H9 (cell line): ENCODE measurements around the gene NEUROD1. TPM values are rescaled to one million over a fixed set of nuclear protein-coding genes. Genes with fewer than 3 reads are reported as not detected.

Source experiments
- DNase-seq: peaks from one replicate; pipeline ENCODE4 v3.0.0-alpha.2; 2017
- H2AFZ ChIP-seq: one replicate; pipeline ENCODE4 v1.6.1; 2013; ENCODE audit warnings: mild to moderate bottlenecking, low read length, control low read depth, moderate library complexity
- H2AK5ac ChIP-seq: 2 replicates; pipeline ENCODE4 v1.6.1; 2013; ENCODE audit warnings: low read length, control low read depth, mixed read lengths; ENCODE audit not compliant: insufficient read length
- H2BK120ac ChIP-seq: one replicate; pipeline ENCODE4 v1.6.1; 2013; ENCODE audit warnings: low read depth, mild to moderate bottlenecking, low read length, control low read depth, inconsistent platforms; ENCODE audit not compliant: poor library complexity, severe bottlenecking
- H2BK12ac ChIP-seq: 2 replicates; pipeline ENCODE4 v1.6.1; 2013; ENCODE audit warnings: low read length, control low read depth, mixed read lengths, low read depth; ENCODE audit not compliant: insufficient read length
- H2BK15ac ChIP-seq: 2 replicates; pipeline ENCODE4 v1.6.1; 2013; ENCODE audit warnings: low read depth, low read length, control low read depth
- H2BK20ac ChIP-seq: one replicate; pipeline ENCODE4 v1.6.1; 2013; ENCODE audit warnings: low read depth, mild to moderate bottlenecking, low read length, control low read depth, inconsistent platforms; ENCODE audit not compliant: poor library complexity, severe bottlenecking
- H2BK5ac ChIP-seq: 2 replicates; pipeline ENCODE4 v1.6.1; 2013; ENCODE audit warnings: low read length, control low read depth, mixed read lengths; ENCODE audit not compliant: insufficient read length
- H3K14ac ChIP-seq: 2 replicates; pipeline ENCODE4 v1.6.1; 2013; ENCODE audit warnings: low read length, control low read depth; ENCODE audit not compliant: insufficient read depth
- H3K18ac ChIP-seq: 2 replicates; pipeline ENCODE4 v1.6.1; 2013; ENCODE audit warnings: low read depth, mild to moderate bottlenecking, mixed read lengths, low read length, control low read depth; ENCODE audit not compliant: insufficient read length
- H3K23ac ChIP-seq: 2 replicates; pipeline ENCODE4 v1.6.1; 2013; ENCODE audit warnings: low read length, control low read depth, mixed read lengths, low read depth; ENCODE audit not compliant: insufficient read length
- H3K23me2 ChIP-seq: 2 replicates; pipeline ENCODE4 v1.6.1; 2013; ENCODE audit warnings: low read depth, mild to moderate bottlenecking, mixed read lengths, low read length, control low read depth; ENCODE audit not compliant: insufficient read length, poor library complexity, severe bottlenecking
- H3K27ac ChIP-seq: 2 replicates; pipeline ENCODE4 v1.5.1; 2013; ENCODE audit warnings: low read length, control low read depth, mixed read lengths, low read depth; ENCODE audit not compliant: insufficient read length
- H3K27me3 ChIP-seq: 2 replicates; pipeline ENCODE4 v1.6.1; 2013; ENCODE audit warnings: low read length, control low read depth, inconsistent platforms; ENCODE audit not compliant: insufficient read depth
- H3K4ac ChIP-seq: 2 replicates; pipeline ENCODE4 v1.6.1; 2013; ENCODE audit warnings: low read depth, mild to moderate bottlenecking, control low read depth, inconsistent platforms, low read length, moderate library complexity
- H3K4me1 ChIP-seq: 2 replicates; pipeline ENCODE4 v1.6.1; 2013; ENCODE audit warnings: low read length, control low read depth, inconsistent platforms; ENCODE audit not compliant: insufficient read depth
- H3K4me2 ChIP-seq: 2 replicates; pipeline ENCODE4 v1.6.1; 2013; ENCODE audit warnings: low read length, control low read depth, mixed read lengths; ENCODE audit not compliant: insufficient read length, insufficient read depth
- H3K56ac ChIP-seq: 2 replicates; pipeline ENCODE4 v1.6.1; 2013; ENCODE audit warnings: low read depth, mild to moderate bottlenecking, mixed read lengths, low read length, control low read depth; ENCODE audit not compliant: insufficient read length
- H3K79me1 ChIP-seq: 2 replicates; pipeline ENCODE4 v1.6.1; 2013; ENCODE audit warnings: low read depth, mild to moderate bottlenecking, moderate library complexity, low read length, control low read depth, inconsistent platforms; ENCODE audit not compliant: insufficient read depth, poor library complexity, severe bottlenecking
- H3K79me2 ChIP-seq: 2 replicates; pipeline ENCODE4 v1.6.1; 2013; ENCODE audit warnings: low read length, control low read depth, inconsistent platforms; ENCODE audit not compliant: insufficient read depth
- H3K9ac ChIP-seq: 2 replicates; pipeline ENCODE4 v1.6.1; 2013; ENCODE audit warnings: low read length, control low read depth, mixed read lengths; ENCODE audit not compliant: insufficient read length; ENCODE audit errors: extremely low read depth
- H3K9me3 ChIP-seq: one replicate; pipeline ENCODE4 v1.6.1; 2013; ENCODE audit warnings: low read depth, low read length, inconsistent platforms; ENCODE audit not compliant: control insufficient read depth
- H3T11ph ChIP-seq: one replicate; pipeline ENCODE4 v1.6.1; 2013; ENCODE audit warnings: mild to moderate bottlenecking, low read length, control low read depth, inconsistent platforms
- H4K20me1 ChIP-seq: one replicate; pipeline ENCODE4 v1.6.1; 2013; ENCODE audit not compliant: control insufficient read depth, insufficient read length, insufficient read depth
- H4K5ac ChIP-seq: 2 replicates; pipeline ENCODE4 v1.6.1; 2013; ENCODE audit warnings: low read depth, mild to moderate bottlenecking, mixed read lengths, low read length, control low read depth; ENCODE audit not compliant: insufficient read length
- H4K8ac ChIP-seq: replicated peaks from 2 replicates; pipeline ENCODE4 v1.6.1; 2013; ENCODE audit warnings: low read length, control low read depth, mixed read lengths, low read depth; ENCODE audit not compliant: insufficient read length
- H4K91ac ChIP-seq: 2 replicates; pipeline ENCODE4 v1.6.1; 2013; ENCODE audit warnings: low read depth, mild to moderate bottlenecking, moderate library complexity, mixed read lengths, low read length, control low read depth; ENCODE audit not compliant: insufficient read length
- H3K27ac Mint-ChIP-seq, 3 experiments: 2 replicates in 2 of 3; 3 replicates in 1 of 3; pipeline ENCODE4 v1.8.0; 2020 to 2021; ENCODE audit warnings: mixed read lengths in 3 of 3, mild to moderate bottlenecking in 1 of 3, moderate library complexity in 1 of 3
- H3K27me3 Mint-ChIP-seq: 2 replicates; pipeline ENCODE4 v1.8.0; 2021; ENCODE audit warnings: low read depth, mild to moderate bottlenecking, moderate library complexity, mixed read lengths
- H3K36me3 Mint-ChIP-seq, 3 experiments: 2 replicates in 2 of 3; 3 replicates in 1 of 3; pipeline ENCODE4 v1.8.0; 2020 to 2021; ENCODE audit warnings: low read depth in 3 of 3, mixed read lengths in 3 of 3; ENCODE audit not compliant: insufficient read depth in 1 of 3
- H3K4me1 Mint-ChIP-seq, 2 experiments: 2 replicates each; pipeline ENCODE4 v1.8.0; 2020; ENCODE audit warnings: mixed read lengths in 2 of 2
- H3K4me3 Mint-ChIP-seq, 2 experiments: 2 replicates in 1 of 2; 3 replicates in 1 of 2; pipeline ENCODE4 v1.8.0; 2020 to 2021; ENCODE audit warnings: mild to moderate bottlenecking in 2 of 2, mixed read lengths in 2 of 2, moderate library complexity in 1 of 2
- H3K9me3 Mint-ChIP-seq, 2 experiments: 2 replicates in 1 of 2; 3 replicates in 1 of 2; pipeline ENCODE4 v1.8.0; 2020; ENCODE audit warnings: mild to moderate bottlenecking in 2 of 2, mixed read lengths in 2 of 2, moderate library complexity in 1 of 2
- WGBS: extraction: QIAGEN DNeasy Blood & Tissue Kit; methylation state at CpG from one replicate; pipeline ENCODE4 v1.1.7; 2013; ENCODE audit warnings: missing lambda C conversion rate, low lambda C conversion rate, mixed read lengths; ENCODE audit not compliant: insufficient read length; ENCODE audit errors: extremely low coverage; 5-methylcytosine and 5-hydroxymethylcytosine counted together
- total RNA-seq: library from RNA; stranded (reverse); gene quantifications from 2 replicates; pipeline ENCODE4 v1.2.1, GENCODE V29; 2021
- TF ChIP-seq, protein P1 (sequence below): fragments of 200-600 bp; sonication (generic); conservative IDR thresholded peaks from 3 replicates; pipeline ENCODE4 v1.8.0; 2021; ENCODE audit warnings: antibody characterized with exemption, mild to moderate bottlenecking

Gene NEUROD1
- total RNA-seq, 1 experiment from 2014 or later, result not detected

DNA sequence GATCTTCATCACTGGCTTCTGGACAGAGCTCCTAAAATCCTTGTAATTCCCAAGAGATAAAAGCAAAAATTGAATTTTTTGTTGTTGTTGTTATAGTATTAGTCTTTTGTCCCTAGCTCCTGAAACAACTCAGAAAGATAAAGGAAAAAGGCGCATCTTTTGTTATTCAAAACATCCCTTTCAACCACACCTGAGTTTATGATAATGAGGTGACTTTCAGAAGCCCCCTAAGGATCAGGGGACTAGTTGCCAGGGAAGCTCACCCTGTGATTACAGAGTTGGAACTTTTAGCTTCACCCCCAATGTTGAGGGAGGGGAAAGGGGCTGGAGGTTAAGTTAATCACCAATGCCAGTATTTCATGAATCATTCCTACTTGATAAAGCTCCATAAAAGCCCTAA lies 13.1 kb downstream of the NEUROD1 start:
- Histone ChIP-seq H2AFZ (no peak overlapping the region), H3K4me2 (no peak overlapping the region), H3K23ac (no peak overlapping the region), H3K27me3 (no peaks in the 10 kb centered on the region), H2BK15ac (no peak overlapping the region), H3K4me1 (peaks cover 3% of the 10 kb centered on the region), H4K20me1 (no peaks in the 10 kb centered on the region), H3K27ac (no peak overlapping the region), H3K9me3 (no peaks in the 10 kb centered on the region), H3K9ac (no peak overlapping the region), H4K5ac (no peak overlapping the region), H2BK5ac (no peak overlapping the region), H4K8ac (no peak overlapping the region), H3K79me1 (no peaks in the 10 kb centered on the region), H3K56ac (no peak overlapping the region), H2BK120ac (no peak overlapping the region), H3K4ac (no peak overlapping the region), H3K23me2 (no peaks in the 10 kb centered on the region), H3T11ph (no peak overlapping the region), H4K91ac (no peak overlapping the region), H2AK5ac (no peak overlapping the region), H3K14ac (no peak overlapping the region), H2BK20ac (no peak overlapping the region), H2BK12ac (no peak overlapping the region), H3K79me2 (no peaks in the 10 kb centered on the region), H3K18ac (no peak overlapping the region)
- TF ChIP-seq, protein P1, sequence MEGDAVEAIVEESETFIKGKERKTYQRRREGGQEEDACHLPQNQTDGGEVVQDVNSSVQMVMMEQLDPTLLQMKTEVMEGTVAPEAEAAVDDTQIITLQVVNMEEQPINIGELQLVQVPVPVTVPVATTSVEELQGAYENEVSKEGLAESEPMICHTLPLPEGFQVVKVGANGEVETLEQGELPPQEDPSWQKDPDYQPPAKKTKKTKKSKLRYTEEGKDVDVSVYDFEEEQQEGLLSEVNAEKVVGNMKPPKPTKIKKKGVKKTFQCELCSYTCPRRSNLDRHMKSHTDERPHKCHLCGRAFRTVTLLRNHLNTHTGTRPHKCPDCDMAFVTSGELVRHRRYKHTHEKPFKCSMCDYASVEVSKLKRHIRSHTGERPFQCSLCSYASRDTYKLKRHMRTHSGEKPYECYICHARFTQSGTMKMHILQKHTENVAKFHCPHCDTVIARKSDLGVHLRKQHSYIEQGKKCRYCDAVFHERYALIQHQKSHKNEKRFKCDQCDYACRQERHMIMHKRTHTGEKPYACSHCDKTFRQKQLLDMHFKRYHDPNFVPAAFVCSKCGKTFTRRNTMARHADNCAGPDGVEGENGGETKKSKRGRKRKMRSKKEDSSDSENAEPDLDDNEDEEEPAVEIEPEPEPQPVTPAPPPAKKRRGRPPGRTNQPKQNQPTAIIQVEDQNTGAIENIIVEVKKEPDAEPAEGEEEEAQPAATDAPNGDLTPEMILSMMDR, result no peak
- H3K4me1 Mint-ChIP-seq, result peaks cover 18 to 19% of the 10 kb centered on the region in 2 experiments
- no peak overlapping the region for H3K27ac Mint-ChIP-seq
- no peak overlapping the region for H3K4me3 Mint-ChIP-seq
- H3K27me3 Mint-ChIP-seq, result peaks cover 80% of the 10 kb centered on the region
- peaks cover 14 to 15% of the 10 kb centered on the region in 2 experiments for H3K9me3 Mint-ChIP-seq
- DNase-seq, result no peak
- no CpG with 5 or more reads among the region's 1 CpG for WGBS
- H3K36me3 Mint-ChIP-seq, result peaks cover 6 to 17% (median 13%) of the 10 kb centered on the region in 3 experiments; a peak in 6 of 7 replicates
